Measurements from ENCODE around the gene ZNF837.

Gene ZNF837

GRCh38 chr19:58380662-58381459 is at the start of gene ZNF837:
Gene ZNF837, minus strand, starts transcription at chr19:58381030. Its CDS starts 11,698 bp downstream, at chr19:58369332.
- Histone ChIP-seq H3K9me3 (ENCODE audit: control insufficient read depth, insufficient read depth, low read depth, low read length) (no peaks in the 10 kb centered on the region), H3K27ac (ENCODE audit: extremely low read depth, low read depth, low read length) (peak within 1 kb of the TSS; percentile 87), H3K4me3 (ENCODE audit: low read depth, low read length) (peak within 1 kb of the TSS; percentile 83), H3K36me3 (ENCODE audit: control insufficient read depth in 2 of 2, insufficient read depth in 1 of 2, low read length in 2 of 2) (no peaks in the 10 kb centered on the region), H3K4me1 (ENCODE audit: control insufficient read depth, insufficient read depth, low read length) (peaks cover 11% of the 10 kb centered on the region)
- ChIA-PET POLR2A (interaction anchor here (0.6 to 2.9 kb wide), 10 partner anchors 10 to 163 kb away, joined by 3 to 25 read pairs (median 4); partner anchors contain the start of genes TRIM28, ZNF324B, ZNF497 and ZNF584), CTCF (interaction anchor here (0.6 to 1.2 kb wide), 4 partner anchors 11 to 177 kb away, joined by 3 to 6 read pairs (median 4); partner anchors contain the start of gene ZBTB45)
- TF ChIP-seq ELK4 (IDR thresholded peaks at IDR 0.05; ENCODE audit: borderline replicate concordance, low read depth, low read length) = no peak
- TF ChIP-seq MYNN (tag by site-specific recombination; IDR thresholded peaks at IDR 0.05; ENCODE audit: borderline replicate concordance) = peak; percentile 12; the same call in 1 of the 2 replicates
- TF ChIP-seq ZNF416 (tag by site-specific recombination; IDR thresholded peaks at IDR 0.05) = no peak; the same call in 1 of the 2 replicates
- peak; percentile 71; the same call in 1 of the 2 replicates for TF ChIP-seq ZNF768 (tag by site-specific recombination; IDR thresholded peaks at IDR 0.05)
- TF ChIP-seq ZNF473 (tag by site-specific recombination; IDR thresholded peaks at IDR 0.05) = no peak
- TF ChIP-seq ZNF184 (tag by site-specific recombination; IDR thresholded peaks at IDR 0.05) = no peak; the same call in 1 of the 2 replicates
- TF ChIP-seq ZNF23 (tag by site-specific recombination; IDR thresholded peaks at IDR 0.05; ENCODE audit: borderline replicate concordance) = 0 out of 2 replicates have a peak, but pooled peaks have one; percentile 29
- peak; percentile 89 for TF ChIP-seq KLF9 (tag by site-specific recombination; IDR thresholded peaks at IDR 0.05; ENCODE audit: low read depth)
- no peak; the same call in 1 of the 2 replicates for TF ChIP-seq BCL11B (tag by site-specific recombination; IDR thresholded peaks at IDR 0.05; ENCODE audit: low read depth)
- peak; percentile 77; the same call in 1 of the 2 replicates for TF ChIP-seq ZNF610 (tag by site-specific recombination; IDR thresholded peaks at IDR 0.05; ENCODE audit: borderline replicate concordance)
- peak; percentile 100 for TF ChIP-seq ZBTB20 (tag by site-specific recombination; IDR thresholded peaks at IDR 0.05)
- peak; percentile 70; the same call in 1 of the 2 replicates for TF ChIP-seq ZNF639 (tag by site-specific recombination; IDR thresholded peaks at IDR 0.05)
- TF ChIP-seq ZNF132 (tag by site-specific recombination; IDR thresholded peaks at IDR 0.05; ENCODE audit: borderline replicate concordance) = no peak
- peak; percentile 86 for TF ChIP-seq PRDM4 (tag by site-specific recombination; IDR thresholded peaks at IDR 0.05)
- TF ChIP-seq ZNF843 (tag by site-specific recombination; IDR thresholded peaks at IDR 0.05) = peak; percentile 73
- TF ChIP-seq ZEB2 (tag by site-specific recombination; IDR thresholded peaks at IDR 0.05) = peak; percentile 87; the same call in 1 of the 2 replicates
- no peak for TF ChIP-seq ZNF510 (tag by site-specific recombination; IDR thresholded peaks at IDR 0.05; ENCODE audit: insufficient replicate concordance)
- 0 out of 2 replicates have a peak, but pooled peaks have one; percentile 16 for TF ChIP-seq ZNF133 (tag by site-specific recombination; IDR thresholded peaks at IDR 0.05)
- no peak for TF ChIP-seq ZNF670 (tag by site-specific recombination; IDR thresholded peaks at IDR 0.05; ENCODE audit: low read depth)
- peak; percentile 90 for TF ChIP-seq ZBTB48 (tag by site-specific recombination; IDR thresholded peaks at IDR 0.05)
- TF ChIP-seq ZNF600 (tag by site-specific recombination; IDR thresholded peaks at IDR 0.05) = peak; percentile 80
- peak; percentile 94; the same call in 1 of the 2 replicates for TF ChIP-seq REPIN1 (tag by site-specific recombination; IDR thresholded peaks at IDR 0.05; ENCODE audit: low read depth)
- peak; percentile 78; the same call in 1 of the 2 replicates for TF ChIP-seq ZNF121 (tag by site-specific recombination; IDR thresholded peaks at IDR 0.05)
- no peak for TF ChIP-seq PRDM1 (tag by site-specific recombination; IDR thresholded peaks at IDR 0.05)
- TF ChIP-seq KLF16 (tag by site-specific recombination; IDR thresholded peaks at IDR 0.05) = peak; percentile 98
- peak; percentile 85; the same call in 1 of the 2 replicates for TF ChIP-seq ZBTB7A (tag by site-specific recombination; IDR thresholded peaks at IDR 0.05; ENCODE audit: low read depth)
- peak; percentile 97 for TF ChIP-seq ZSCAN5A (tag by site-specific recombination; IDR thresholded peaks at IDR 0.05)
- 0 out of 2 replicates have a peak, but pooled peaks have one; percentile 45 for TF ChIP-seq ZSCAN23 (tag by site-specific recombination; IDR thresholded peaks at IDR 0.05)
- peak; percentile 97 for TF ChIP-seq ZBTB26 (tag by site-specific recombination; optimal IDR thresholded peaks at IDR 0.05)
- TF ChIP-seq GLI2 (tag by site-specific recombination; IDR thresholded peaks at IDR 0.05; ENCODE audit: borderline replicate concordance, low read depth) = no peak

All from HEK293 (cell line).